BE2C (cell line): ENCODE results near the gene PPA1.

Experiments
- DNase-seq: peaks from one replicate; pipeline ENCODE4 v3.0.0-alpha.2; 2020
- H3K27me3 ChIP-seq: fragments of 250-450 bp; sonication (Bioruptor Pico); 2 replicates; pipeline ENCODE4 v1.5.1; 2020; ENCODE audit warnings: mild to moderate bottlenecking
- H3K36me3 ChIP-seq: fragments of 250-450 bp; sonication (Bioruptor Pico); 2 replicates; pipeline ENCODE4 v1.5.1; 2020; ENCODE audit warnings: mild to moderate bottlenecking
- H3K4me1 ChIP-seq: fragments of 250-450 bp; sonication (Bioruptor Pico); 2 replicates; pipeline ENCODE4 v1.5.1; 2020
- H3K4me3 ChIP-seq: 2 replicates; pipeline ENCODE4 v1.5.1; 2011; ENCODE audit warnings: low read depth, low read length
- H3K9me3 ChIP-seq: fragments of 250-450 bp; sonication (Bioruptor Pico); 2 replicates; pipeline ENCODE4 v1.5.1; 2020
- TF ChIP-seq, protein P1 (sequence below): IDR thresholded peaks from 2 replicates; pipeline ENCODE4 v1.5.1; 2012; ENCODE audit warnings: mild to moderate bottlenecking, low read depth, low read length

The PPA1 gene

DNA sequence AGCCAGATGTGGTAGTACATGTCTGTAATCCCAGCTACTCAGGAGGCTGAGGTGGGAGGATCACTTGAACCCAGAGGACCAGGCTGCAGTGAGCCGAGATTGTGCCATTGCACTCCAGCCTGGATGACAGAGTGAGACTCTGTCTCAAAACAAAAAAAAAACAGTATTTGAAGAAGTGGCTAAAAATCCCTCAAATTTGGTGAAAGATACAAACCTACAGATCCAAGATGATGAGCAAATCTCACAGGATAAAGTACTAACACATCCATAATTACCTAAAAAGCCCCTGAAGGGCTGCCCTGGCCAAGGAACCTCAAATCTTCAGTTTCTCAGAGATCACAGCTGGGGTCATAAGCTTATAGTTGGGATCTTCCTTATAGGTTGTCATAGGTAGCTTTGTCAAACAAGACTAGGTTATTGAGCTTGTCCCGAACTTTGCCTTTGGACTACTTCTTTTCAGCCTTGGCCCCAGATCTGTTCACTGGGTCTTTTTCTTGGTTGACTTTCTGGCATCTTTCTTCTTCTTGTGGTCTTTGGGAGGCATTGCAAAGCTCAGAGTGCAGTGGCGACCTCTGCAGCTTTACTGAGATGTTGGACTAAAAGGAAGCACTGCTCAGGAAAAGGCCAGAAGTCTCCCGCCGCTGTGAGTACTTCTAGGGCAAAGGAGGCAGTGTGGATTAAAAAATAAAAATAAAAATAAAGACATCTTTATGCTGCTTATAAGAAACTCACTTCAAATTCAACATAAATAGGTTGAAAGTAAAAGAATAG, 34.3 kb downstream of the PPA1 start:
- no peaks in the 10 kb centered on the region for H3K27me3 ChIP-seq
- no peak for DNase-seq
- H3K9me3 ChIP-seq = no peaks in the 10 kb centered on the region
- H3K36me3 ChIP-seq = peaks cover 64% of the 10 kb centered on the region
- TF ChIP-seq, protein P1, sequence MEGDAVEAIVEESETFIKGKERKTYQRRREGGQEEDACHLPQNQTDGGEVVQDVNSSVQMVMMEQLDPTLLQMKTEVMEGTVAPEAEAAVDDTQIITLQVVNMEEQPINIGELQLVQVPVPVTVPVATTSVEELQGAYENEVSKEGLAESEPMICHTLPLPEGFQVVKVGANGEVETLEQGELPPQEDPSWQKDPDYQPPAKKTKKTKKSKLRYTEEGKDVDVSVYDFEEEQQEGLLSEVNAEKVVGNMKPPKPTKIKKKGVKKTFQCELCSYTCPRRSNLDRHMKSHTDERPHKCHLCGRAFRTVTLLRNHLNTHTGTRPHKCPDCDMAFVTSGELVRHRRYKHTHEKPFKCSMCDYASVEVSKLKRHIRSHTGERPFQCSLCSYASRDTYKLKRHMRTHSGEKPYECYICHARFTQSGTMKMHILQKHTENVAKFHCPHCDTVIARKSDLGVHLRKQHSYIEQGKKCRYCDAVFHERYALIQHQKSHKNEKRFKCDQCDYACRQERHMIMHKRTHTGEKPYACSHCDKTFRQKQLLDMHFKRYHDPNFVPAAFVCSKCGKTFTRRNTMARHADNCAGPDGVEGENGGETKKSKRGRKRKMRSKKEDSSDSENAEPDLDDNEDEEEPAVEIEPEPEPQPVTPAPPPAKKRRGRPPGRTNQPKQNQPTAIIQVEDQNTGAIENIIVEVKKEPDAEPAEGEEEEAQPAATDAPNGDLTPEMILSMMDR = no peak
- H3K4me1 ChIP-seq = no peaks in the 10 kb centered on the region
- no peak overlapping the region for H3K4me3 ChIP-seq

DNA sequence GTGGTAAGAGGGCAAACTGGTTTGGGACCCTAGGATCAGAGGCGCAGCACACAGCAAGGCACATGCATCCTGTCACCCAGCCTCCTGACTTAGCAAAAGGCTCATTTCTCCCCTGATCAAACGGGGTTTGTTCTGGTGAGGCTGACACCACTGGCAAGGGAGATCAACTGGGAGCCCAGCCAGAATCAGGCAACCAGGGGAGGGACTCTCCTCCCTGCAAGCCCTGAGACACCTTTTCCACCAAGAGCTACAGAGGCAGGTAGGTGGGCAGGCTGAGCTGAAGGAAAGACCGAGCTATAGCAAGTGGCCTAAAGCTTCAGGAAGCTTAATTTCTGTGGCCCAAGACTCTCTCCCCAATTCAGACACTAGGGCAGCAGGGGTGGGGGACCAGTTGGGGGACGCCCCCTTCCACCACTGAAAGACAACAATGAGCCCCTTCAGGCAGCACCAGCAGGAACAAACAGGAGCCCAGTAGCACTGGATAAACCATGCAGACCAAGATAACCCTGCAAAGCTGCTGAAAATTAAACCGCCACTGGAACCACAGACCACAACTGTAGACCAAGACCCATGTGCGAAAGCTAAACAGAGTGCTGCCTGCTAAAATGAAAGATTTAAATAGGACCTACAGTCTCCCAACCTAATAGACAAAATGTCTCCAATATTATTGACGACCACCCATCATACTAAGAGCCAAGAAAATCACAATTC, 35.8 kb downstream of the PPA1 start:
- H3K4me1 ChIP-seq = no peaks in the 10 kb centered on the region
- H3K9me3 ChIP-seq = no peaks in the 10 kb centered on the region
- H3K4me3 ChIP-seq = no peak overlapping the region
- no peaks in the 10 kb centered on the region for H3K27me3 ChIP-seq
- DNase-seq = no peak
- H3K36me3 ChIP-seq = peaks cover 49% of the 10 kb centered on the region
- TF ChIP-seq, protein P1 = no peak

- DNase-seq = no peak
- peaks cover 9% of the 10 kb centered on the region for H3K4me1 ChIP-seq
- no peak overlapping the region for H3K4me3 ChIP-seq
- H3K9me3 ChIP-seq = no peaks in the 10 kb centered on the region
- no peaks in the 10 kb centered on the region for H3K27me3 ChIP-seq
- peaks cover 13% of the 10 kb centered on the region for H3K36me3 ChIP-seq
- TF ChIP-seq, protein P1 = no peak
Observed at GRCh38 chr10:70193391-70193844, 39.8 kb downstream of the PPA1 start.

- H3K9me3 ChIP-seq = no peaks in the 10 kb centered on the region
- no peak for DNase-seq
- TF ChIP-seq, protein P1 = no peak
- peaks cover 7% of the 10 kb centered on the region; the same call in 1 of the 2 replicates for H3K36me3 ChIP-seq
- H3K27me3 ChIP-seq = no peaks in the 10 kb centered on the region
- peaks cover 9% of the 10 kb centered on the region for H3K4me1 ChIP-seq
- no peak overlapping the region for H3K4me3 ChIP-seq
Observed at GRCh38 chr10:70192326-70192968, 40.8 kb downstream of the PPA1 start.

DNA sequence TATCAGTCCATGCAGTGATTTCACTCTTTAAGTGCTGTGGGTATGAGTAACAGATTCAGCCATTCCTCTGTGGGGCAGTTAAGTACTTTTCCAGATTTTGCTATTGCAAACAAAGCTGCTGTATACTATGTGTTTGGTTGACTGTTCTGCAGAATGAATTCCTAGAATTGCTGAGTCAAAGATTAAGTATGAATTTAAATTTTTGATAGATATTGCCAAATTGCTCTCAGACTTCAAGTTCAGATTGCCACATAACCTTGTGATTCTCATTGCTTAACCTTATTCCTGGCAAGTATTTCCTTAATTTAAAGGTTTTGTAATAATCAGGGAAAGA, 41.3 kb downstream of the PPA1 start:
- Histone ChIP-seq H3K9me3 (no peaks in the 10 kb centered on the region), H3K27me3 (no peaks in the 10 kb centered on the region), H3K4me3 (no peak overlapping the region), H3K36me3 (peaks cover 2% of the 10 kb centered on the region; the same call in 1 of the 2 replicates), H3K4me1 (peaks cover 9% of the 10 kb centered on the region)
- TF ChIP-seq, protein P1 = no peak
- DNase-seq = no peak
